ENCODE results near the gene ETS2.

DNA sequence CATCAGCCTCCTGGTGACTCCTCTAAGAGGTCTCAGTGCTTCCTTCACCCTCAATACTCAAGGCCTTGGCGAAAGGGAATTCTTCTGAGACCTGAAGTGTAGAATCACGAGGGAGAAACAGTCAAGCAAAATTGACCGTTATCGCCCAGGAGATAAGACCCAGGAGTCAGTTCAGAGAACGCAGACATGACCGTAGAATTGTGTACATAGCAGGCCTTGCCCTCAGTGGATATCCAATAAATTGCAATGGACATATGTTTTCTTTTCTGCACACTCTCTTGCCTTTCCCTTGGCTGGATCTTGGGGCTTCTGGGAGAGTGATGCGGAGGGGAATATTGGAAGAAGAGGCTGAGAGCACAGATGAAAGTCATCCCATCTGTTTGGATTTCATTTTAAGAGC lies 15.7 kb upstream of the ETS2 start:
- TF ChIP-seq EZH2phosphoT487 (conservative IDR thresholded peaks at IDR 0.05; ENCODE audit: low read length) = no peak
- TF ChIP-seq, protein P1, sequence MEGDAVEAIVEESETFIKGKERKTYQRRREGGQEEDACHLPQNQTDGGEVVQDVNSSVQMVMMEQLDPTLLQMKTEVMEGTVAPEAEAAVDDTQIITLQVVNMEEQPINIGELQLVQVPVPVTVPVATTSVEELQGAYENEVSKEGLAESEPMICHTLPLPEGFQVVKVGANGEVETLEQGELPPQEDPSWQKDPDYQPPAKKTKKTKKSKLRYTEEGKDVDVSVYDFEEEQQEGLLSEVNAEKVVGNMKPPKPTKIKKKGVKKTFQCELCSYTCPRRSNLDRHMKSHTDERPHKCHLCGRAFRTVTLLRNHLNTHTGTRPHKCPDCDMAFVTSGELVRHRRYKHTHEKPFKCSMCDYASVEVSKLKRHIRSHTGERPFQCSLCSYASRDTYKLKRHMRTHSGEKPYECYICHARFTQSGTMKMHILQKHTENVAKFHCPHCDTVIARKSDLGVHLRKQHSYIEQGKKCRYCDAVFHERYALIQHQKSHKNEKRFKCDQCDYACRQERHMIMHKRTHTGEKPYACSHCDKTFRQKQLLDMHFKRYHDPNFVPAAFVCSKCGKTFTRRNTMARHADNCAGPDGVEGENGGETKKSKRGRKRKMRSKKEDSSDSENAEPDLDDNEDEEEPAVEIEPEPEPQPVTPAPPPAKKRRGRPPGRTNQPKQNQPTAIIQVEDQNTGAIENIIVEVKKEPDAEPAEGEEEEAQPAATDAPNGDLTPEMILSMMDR (IDR thresholded peaks at IDR 0.05; ENCODE audit: insufficient read depth, low read length, poor library complexity, severe bottlenecking) = no peak
